B cell (primary cell): Measurements from ENCODE around the gene DPH1. TPM values are rescaled to one million over a fixed set of nuclear protein-coding genes. Genes with fewer than 3 reads are reported as not detected.

Experiments
- ATAC-seq: fragments of 200-7000 bp; cut with Tn5 transposase; one replicate; pipeline ENCODE4 v1.10.0; 2021; ENCODE audit warnings: low read depth, mild to moderate bottlenecking, moderate number of reproducible peaks, moderate library complexity
- CTCF ChIA-PET: fragments of 350-600 bp; sonication (Branson Sonifier 250); formaldehyde crosslinking; loops from one replicate; lab custom pipeline; 2021; ENCODE audit warnings: antibody characterized with exemption, inconsistent platforms; lab: Charles Lee
- POLR2A ChIA-PET: fragments of 350-600 bp; sonication (Branson Sonifier 250); formaldehyde crosslinking; loops from one replicate; lab custom pipeline; 2021; ENCODE audit warnings: antibody characterized with exemption; lab: Charles Lee
- DNase-seq: peaks from one replicate; pipeline ENCODE4 v3.0.0; 2013
- H2AFZ ChIP-seq: 2 replicates; pipeline ENCODE4 v1.6.1; 2012; ENCODE audit warnings: mild to moderate bottlenecking, low read depth, low read length; ENCODE audit not compliant: insufficient read depth, poor library complexity, severe bottlenecking
- H3K27ac ChIP-seq, 2 donors: 1 replicate in 1 of 2; 2 replicates in 1 of 2; pipeline ENCODE4 v1.5.1; 2012 to 2013; ENCODE audit warnings: low read length in 2 of 2, mild to moderate bottlenecking in 2 of 2, moderate library complexity in 1 of 2
- H3K27me3 ChIP-seq, 4 experiments: fragments of 200-600 bp in 1 of 4; sonication (generic) in 1 of 4; replicated peaks in 1 of 4; 1 replicate in 2 of 4; 2 replicates in 2 of 4; pipeline versions ENCODE4 v1.6.1 to v1.7.0; 2013 to 2016; ENCODE audit warnings: low read length in 3 of 4, mild to moderate bottlenecking in 2 of 4, mixed read lengths in 1 of 4, moderate library complexity in 1 of 4; ENCODE audit not compliant: insufficient read depth in 4 of 4, control insufficient read depth in 3 of 4; ENCODE audit errors: control extremely low read depth in 1 of 4
- H3K36me3 ChIP-seq, 2 experiments: replicated peaks in 1 of 2; 1 replicate in 1 of 2; 2 replicates in 1 of 2; pipeline versions ENCODE4 v1.6.1 to v1.7.1; 2013; ENCODE audit warnings: low read length in 1 of 2; ENCODE audit not compliant: insufficient read depth in 2 of 2, control insufficient read depth in 1 of 2; ENCODE audit errors: control extremely low read depth in 1 of 2, extremely low read depth in 1 of 2
- H3K4me1 ChIP-seq, 2 donors: fragments of 200-600 bp in 1 of 2; sonication (generic) in 1 of 2; 1 replicate in 1 of 2; 2 replicates in 1 of 2; pipeline versions ENCODE4 v1.5.1 to v1.6.1; 2013 to 2017; ENCODE audit warnings: low read length in 2 of 2; ENCODE audit not compliant: control insufficient read depth in 2 of 2, insufficient read depth in 2 of 2
- H3K4me2 ChIP-seq: replicated peaks from 2 replicates; pipeline ENCODE3; 2012; ENCODE audit warnings: mild to moderate bottlenecking, low read depth, low read length; ENCODE audit not compliant: poor library complexity, severe bottlenecking
- H3K4me3 ChIP-seq, 5 experiments: fragments of 200-600 bp in 1 of 5; sonication (generic) in 1 of 5; 1 replicate in 3 of 5; 2 replicates in 2 of 5; pipeline versions ENCODE4 v1.5.1 to v1.7.0; 2011 to 2016; ENCODE audit warnings: low read length in 4 of 5, mild to moderate bottlenecking in 4 of 5, low read depth in 2 of 5, control low read depth in 1 of 5, moderate library complexity in 1 of 5; ENCODE audit not compliant: insufficient read depth in 1 of 5; ENCODE audit errors: control extremely low read depth in 1 of 5, extremely low read depth in 1 of 5
- H3K79me2 ChIP-seq: fragments of 200-600 bp; sonication (generic); one replicate; pipeline ENCODE4 v1.6.0; 2016; ENCODE audit warnings: low read length; ENCODE audit not compliant: control insufficient read depth, insufficient read depth
- H3K9ac ChIP-seq: fragments of 200-600 bp; sonication (generic); 2 replicates; pipeline ENCODE4 v1.6.1; 2017; ENCODE audit warnings: mild to moderate bottlenecking, low read length, moderate library complexity
- H3K9me3 ChIP-seq, 3 donors: one replicate each; pipeline versions ENCODE4 v1.6.1 to v1.7.1; 2013; ENCODE audit warnings: low read length in 2 of 3; ENCODE audit not compliant: control insufficient read depth in 2 of 3, insufficient read depth in 1 of 3; ENCODE audit errors: control extremely low read depth in 1 of 3
- H4K20me1 ChIP-seq: 2 replicates; pipeline ENCODE4 v1.6.0; 2012; ENCODE audit warnings: mild to moderate bottlenecking, low read length; ENCODE audit not compliant: insufficient read depth, control insufficient read depth, poor library complexity, severe bottlenecking
- H3K27ac Mint-ChIP-seq: one replicate; pipeline ENCODE4 v1.8.0; 2021; ENCODE audit warnings: mixed read lengths
- H3K27me3 Mint-ChIP-seq: one replicate; pipeline ENCODE4 v1.8.0; 2021; ENCODE audit warnings: mixed read lengths
- H3K4me1 Mint-ChIP-seq: one replicate; pipeline ENCODE4 v1.8.0; 2021; ENCODE audit warnings: mixed read lengths
- H3K4me3 Mint-ChIP-seq: one replicate; pipeline ENCODE4 v1.8.0; 2021; ENCODE audit warnings: mixed read lengths
- H3K9me3 Mint-ChIP-seq: one replicate; pipeline ENCODE4 v1.8.0; 2022; ENCODE audit warnings: mixed read lengths; ENCODE audit not compliant: insufficient read depth
- CTCF ChIP-seq: fragments of 200-600 bp; IDR thresholded peaks from one replicate; pipeline ENCODE4 v1.8.0; 2022; ENCODE audit warnings: antibody characterized with exemption, mild to moderate bottlenecking
- EZH2 ChIP-seq: IDR thresholded peaks from 2 replicates; pipeline ENCODE4 v1.6.1; 2012; ENCODE audit warnings: borderline replicate concordance, low read depth, mild to moderate bottlenecking, moderate library complexity, low read length; ENCODE audit not compliant: insufficient read depth, poor library complexity, severe bottlenecking
- WGBS: methylation state at CpG from one replicate; pipeline ENCODE4 v1.1.5; 2013; ENCODE audit warnings: missing lambda C conversion rate; ENCODE audit not compliant: insufficient coverage; 5-methylcytosine and 5-hydroxymethylcytosine counted together
- intact Hi-C: fragments of 100-400 bp; cut with micrococcal nuclease; formaldehyde crosslinking; loops from one replicate; pipeline ENCODE4 v1.10.0; 2022
- polyA plus RNA-seq: library from polyadenylated mRNA; depleted of rRNA; stranded (reverse); fragments of >200 nt; gene quantifications from 2 replicates; pipeline ENCODE4 v1.2.3, GENCODE V29; 2012
- total RNA-seq, 2 donors: library from RNA; stranded (reverse); fragments of 120-200 nt in 1 of 2; gene quantifications; 1 replicate in 1 of 2; 2 replicates in 1 of 2; pipeline versions ENCODE4 v1.2.3 to v1.2.4, GENCODE V29; 2013 to 2022

DPH1 gene
- total and polyA plus RNA-seq, 2 donors (not counting 1 experiment from before 2014, with no cell fraction given), result 83.6 to 105 TPM

- TF ChIP-seq CTCF (no peak), EZH2 (no peak)
- no peaks in the 10 kb centered on the region for H3K4me1 Mint-ChIP-seq
- H3K4me1 ChIP-seq, result no peaks in the 10 kb centered on the region
- H3K4me3 ChIP-seq, result no peak overlapping the region
- WGBS, result 96% methylated on average over 15 of the region's 18 CpGs
- H3K9me3 ChIP-seq, result no peaks in the 10 kb centered on the region
- H3K27ac ChIP-seq, result no peak overlapping the region
- no peak overlapping the region for H3K4me2 ChIP-seq
- no peak overlapping the region for H3K9ac ChIP-seq
- intact Hi-C loops, result no loop called here
- no peak for DNase-seq
- no peak overlapping the region for H3K27ac Mint-ChIP-seq
- peaks cover 23% of the 10 kb centered on the region for H3K27me3 Mint-ChIP-seq
- no peak overlapping the region for H3K4me3 Mint-ChIP-seq
- POLR2A ChIA-PET, result no interaction called here
- no peaks in the 10 kb centered on the region for H3K79me2 ChIP-seq
- no peak for ATAC-seq
- CTCF ChIA-PET, result no interaction called here
- no peaks in the 10 kb centered on the region for H4K20me1 ChIP-seq
- peaks cover 0 to 3% (median 0%) of the 10 kb centered on the region in 4 experiments for H3K27me3 ChIP-seq
- H3K36me3 ChIP-seq, result no peaks in the 10 kb centered on the region
- no peaks in the 10 kb centered on the region for H3K9me3 Mint-ChIP-seq
- H2AFZ ChIP-seq, result no peak overlapping the region
Measured at GRCh38 chr17:1986783-1987451, 43.0 kb upstream of the DPH1 start.

- Mint-ChIP-seq H3K4me3 (no peak overlapping the region), H3K27me3 (peaks cover 23% of the 10 kb centered on the region), H3K27ac (no peak overlapping the region), H3K4me1 (no peaks in the 10 kb centered on the region), H3K9me3 (no peaks in the 10 kb centered on the region)
- ChIA-PET POLR2A (no interaction called here), CTCF (interaction anchor here (0.6 kb wide), 1 partner anchor 160 kb away, joined by 3 read pairs; no protein-coding TSS in a partner anchor)
- Histone ChIP-seq H3K79me2 (no peaks in the 10 kb centered on the region), H4K20me1 (no peaks in the 10 kb centered on the region), H3K36me3 (no peaks in the 10 kb centered on the region), H3K4me2 (no peak overlapping the region), H3K27ac (no peak overlapping the region), H3K4me1 (no peaks in the 10 kb centered on the region), H3K9me3 (no peaks in the 10 kb centered on the region), H3K9ac (no peak overlapping the region), H3K27me3 (peaks cover 0 to 3% (median 0%) of the 10 kb centered on the region in 4 experiments), H2AFZ (no peak overlapping the region), H3K4me3 (no peak overlapping the region)
- DNase-seq, result no peak
- TF ChIP-seq EZH2 (no peak), CTCF (no peak)
- intact Hi-C loops, result no loop called here
- no peak for ATAC-seq
- 98% methylated on average over 6 of the region's 10 CpGs for WGBS
Measured at GRCh38 chr17:1989135-1989534, 40.8 kb upstream of the DPH1 start.
